NB4 (cell line): Measurements from ENCODE around the gene BCO2.

Experiments used
- CTCF ChIP-seq: IDR thresholded peaks from one replicate; pipeline ENCODE4 v1.5.1; 2012; ENCODE audit warnings: low read depth, low read length
- MAX ChIP-seq: IDR thresholded peaks from 2 replicates; pipeline ENCODE4 v1.6.1; 2011; ENCODE audit warnings: low read depth, low read length
- MYC ChIP-seq: IDR thresholded peaks from 2 replicates; pipeline ENCODE4 v1.6.1; 2011; ENCODE audit warnings: low read depth, low read length
- POLR2A ChIP-seq: IDR thresholded peaks from 2 replicates; pipeline ENCODE4 v1.6.1; 2011; ENCODE audit warnings: mild to moderate bottlenecking; ENCODE audit not compliant: insufficient read length; ENCODE audit errors: extremely low read depth

GRCh38 chr11:112212710-112213109, 37.4 kb downstream of the BCO2 start:
- no peak for TF ChIP-seq CTCF
- no peak for TF ChIP-seq MYC
- no peak for TF ChIP-seq POLR2A
- no peak for TF ChIP-seq MAX
